Measurements from ENCODE around the gene SRPX2. TPM values are rescaled to one million over a fixed set of nuclear protein-coding genes. Genes with fewer than 3 reads are reported as not detected.

Gene SRPX2
- total RNA-seq, 2 donors from 2014 or later = not detected

Other genes with a start within 250 kb of the SRPX2 start
- gene PCDH19, start 233.9 kb upstream of the SRPX2 start, total RNA-seq = not detected
- not detected for gene TNMD, start 59.3 kb upstream of the SRPX2 start, total RNA-seq
- under 1 TPM in 1 of 2 donors, not detected in 1; 0.43 TPM for gene TSPAN6, start 7.4 kb upstream of the SRPX2 start, total RNA-seq
- not detected for gene SYTL4, start 87.9 kb downstream of the SRPX2 start, total RNA-seq
- 10 to 100 TPM; 32.8 to 33.0 TPM for gene CSTF2, start 176.2 kb downstream of the SRPX2 start, total RNA-seq
- not detected for gene NOX1, start 230.2 kb downstream of the SRPX2 start, total RNA-seq

Data from activated T-cell treated with anti-CD3 and anti-CD28 coated beads, Interleukin-2, amount 50 U/mL, for 72 hours (primary cell).